ENCODE results near the gene ROR2. TPM values are rescaled to one million over a fixed set of nuclear protein-coding genes. Genes with fewer than 3 reads are reported as not detected.

Gene ROR2
- polyA plus RNA-seq, 3 donors, result not detected

DNA sequence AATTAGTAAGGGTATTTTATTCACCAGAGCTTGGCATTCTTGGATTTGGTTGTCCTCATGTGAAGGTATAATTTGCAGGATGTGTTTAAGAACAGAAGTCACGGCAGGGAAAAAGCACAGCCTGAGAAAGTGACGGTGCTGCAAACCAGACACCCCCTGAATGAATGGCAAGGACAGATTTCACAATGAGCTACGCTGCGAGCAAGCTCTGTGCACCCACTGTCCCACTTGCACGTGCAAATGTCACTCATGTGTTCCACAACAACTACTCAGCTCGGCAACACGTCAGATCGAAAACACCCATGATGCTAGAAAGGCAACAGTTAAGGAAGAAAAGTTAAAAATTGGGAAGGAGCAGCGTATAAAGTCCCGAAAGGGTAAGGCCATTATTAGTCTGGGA is 168.9 kb downstream of the ROR2 start:
- Histone ChIP-seq H3K79me2 (ENCODE audit: insufficient read depth, low read length) (no peaks in the 10 kb centered on the region), H3K4me1 (ENCODE audit: control insufficient read depth in 1 of 2, insufficient read depth in 2 of 2, low read length in 2 of 2) (no peaks in the 10 kb centered on the region), H4K20me1 (ENCODE audit: insufficient read depth, low read length) (no peaks in the 10 kb centered on the region), H3K27me3 (ENCODE audit: control insufficient read depth in 2 of 2, insufficient read depth in 2 of 2, low read length in 2 of 2) (no peaks in the 10 kb centered on the region), H3K9me3 (replicated peaks in 1 of 2; ENCODE audit: control insufficient read depth in 1 of 2, insufficient read depth in 1 of 2, low read length in 2 of 2) (no peaks in the 10 kb centered on the region), H2AFZ (ENCODE audit: insufficient read depth, low read depth, low read length, poor library complexity, severe bottlenecking) (no peak overlapping the region), H3K9ac (ENCODE audit: insufficient read depth, low read length, poor library complexity, severe bottlenecking) (no peak overlapping the region), H3K27ac (ENCODE audit: low read depth in 1 of 2, low read length in 2 of 2) (no peak overlapping the region), H3K4me3 (replicated peaks in 1 of 3; ENCODE audit: low read depth in 2 of 3, low read length in 3 of 3) (no peak overlapping the region), H3K4me2 (replicated peaks; ENCODE audit: extremely low read depth, low read length, poor library complexity, severe bottlenecking) (no peak overlapping the region), H3K36me3 (replicated peaks in 1 of 2; ENCODE audit: control insufficient read depth in 1 of 2, insufficient read depth in 2 of 2, low read length in 2 of 2) (no peaks in the 10 kb centered on the region)
- Mint-ChIP-seq H3K4me1 (peaks cover 8% of the 10 kb centered on the region), H3K27ac (no peak overlapping the region), H3K4me3 (no peak overlapping the region), H3K27me3 (ENCODE audit: low read depth in 3 of 3) (peaks cover 1 to 10% (median 5%) of the 10 kb centered on the region in 3 donors), H3K9me3 (peaks cover 0 to 3% (median 3%) of the 10 kb centered on the region in 7 donors), H3K36me3 (no peaks in the 10 kb centered on the region)
- intact Hi-C loops (cut with micrococcal nuclease), result no loop called here
- WGBS (ENCODE audit: insufficient coverage), result 97% methylated on average over 6 of the region's 10 CpGs
- no peak for DNase-seq
- no peak for TF ChIP-seq CTCF (IDR thresholded peaks at IDR 0.05)

- 94% methylated on average over 10 of the region's 10 CpGs for WGBS (ENCODE audit: insufficient coverage)
These were observed 172.0 kb downstream of the ROR2 start for GRCh38 chr9:91778031-91778430.

More at GRCh38 chr9:91778031-91778430, 172.0 kb downstream of the ROR2 start:
- no peaks in the 10 kb centered on the region for H3K36me3 ChIP-seq (replicated peaks in 1 of 2; ENCODE audit: control insufficient read depth in 1 of 2, insufficient read depth in 2 of 2, low read length in 2 of 2)
- H3K27ac Mint-ChIP-seq, result no peak overlapping the region
- H4K20me1 ChIP-seq (ENCODE audit: insufficient read depth, low read length), result no peaks in the 10 kb centered on the region
- H3K4me1 ChIP-seq (ENCODE audit: control insufficient read depth in 1 of 2, insufficient read depth in 2 of 2, low read length in 2 of 2), result no peaks in the 10 kb centered on the region
- no peak for DNase-seq
- H2AFZ ChIP-seq (ENCODE audit: insufficient read depth, low read depth, low read length, poor library complexity, severe bottlenecking), result no peak overlapping the region
- peaks cover 15% of the 10 kb centered on the region for H3K4me1 Mint-ChIP-seq
- no peak overlapping the region for H3K27ac ChIP-seq (ENCODE audit: low read depth in 1 of 2, low read length in 2 of 2)
- no peak overlapping the region for H3K4me2 ChIP-seq (replicated peaks; ENCODE audit: extremely low read depth, low read length, poor library complexity, severe bottlenecking)
- H3K9ac ChIP-seq (ENCODE audit: insufficient read depth, low read length, poor library complexity, severe bottlenecking), result no peak overlapping the region
- H3K4me3 Mint-ChIP-seq, result no peak overlapping the region
- no peaks in the 10 kb centered on the region for H3K36me3 Mint-ChIP-seq
- intact Hi-C loops (cut with micrococcal nuclease), result no loop called here
- peaks cover 0 to 3% (median 0%) of the 10 kb centered on the region in 7 donors for H3K9me3 Mint-ChIP-seq
- no peak overlapping the region for H3K4me3 ChIP-seq (replicated peaks in 1 of 3; ENCODE audit: low read depth in 2 of 3, low read length in 3 of 3)
- TF ChIP-seq CTCF (IDR thresholded peaks at IDR 0.05), result no peak
- H3K27me3 ChIP-seq (ENCODE audit: control insufficient read depth in 2 of 2, insufficient read depth in 2 of 2, low read length in 2 of 2), result no peaks in the 10 kb centered on the region
- no peaks in the 10 kb centered on the region for H3K79me2 ChIP-seq (ENCODE audit: insufficient read depth, low read length)
- H3K9me3 ChIP-seq (replicated peaks in 1 of 2; ENCODE audit: control insufficient read depth in 1 of 2, insufficient read depth in 1 of 2, low read length in 2 of 2), result no peaks in the 10 kb centered on the region
- H3K27me3 Mint-ChIP-seq (ENCODE audit: low read depth in 3 of 3), result peaks cover 0 to 9% (median 3%) of the 10 kb centered on the region in 3 donors
